GM12878 (cell line): ENCODE results near the gene GSTT4. TPM values are rescaled to one million over a fixed set of nuclear protein-coding genes. Genes with fewer than 3 reads are reported as not detected.

Source experiments
- ASH2L ChIP-seq: fragments of 300-600, 200-600 bp; sonication (generic); IDR thresholded peaks from 2 replicates; pipeline ENCODE4 v1.6.1; 2017; ENCODE audit warnings: low read depth, mild to moderate bottlenecking, borderline replicate concordance
- BHLHE40 ChIP-seq, 2 experiments: fragments of 450-650 bp in 1 of 2; IDR thresholded peaks; 2 replicates each; pipeline ENCODE4 v1.6.1; 2011 to 2017; ENCODE audit warnings: low read depth in 2 of 2, borderline replicate concordance in 1 of 2, improper control_type of control experiment in 1 of 2, low read length in 1 of 2, mild to moderate bottlenecking in 1 of 2
- EED ChIP-seq: sonication (generic); IDR thresholded peaks from 2 replicates; pipeline ENCODE4 v1.6.1; 2016; ENCODE audit warnings: antibody characterized with exemption, low read depth
- GATAD2B ChIP-seq: fragments of 450-650 bp; conservative IDR thresholded peaks from 2 replicates; pipeline ENCODE4 v1.6.1; 2017; ENCODE audit warnings: low read depth, mild to moderate bottlenecking, moderate library complexity
- IKZF1 ChIP-seq: fragments of 450-650 bp; conservative IDR thresholded peaks from 2 replicates; pipeline ENCODE4 v1.6.1; 2017; ENCODE audit warnings: antibody characterized with exemption, mild to moderate bottlenecking
- IRF4 ChIP-seq: IDR thresholded peaks from 2 replicates; pipeline ENCODE4 v1.6.1; 2011; ENCODE audit warnings: low read depth, low read length
- KAT2A ChIP-seq: conservative IDR thresholded peaks from 2 replicates; pipeline ENCODE4 v1.6.1; 2011; ENCODE audit warnings: low read depth, low read length; ENCODE audit not compliant: control insufficient read depth
- LARP7 ChIP-seq: fragments of 450-650 bp; IDR thresholded peaks from 2 replicates; pipeline ENCODE4 v1.6.1; 2017; ENCODE audit warnings: mild to moderate bottlenecking
- MTA2 ChIP-seq: fragments of 450-650 bp; IDR thresholded peaks from 2 replicates; pipeline ENCODE4 v1.6.1; 2016; ENCODE audit warnings: low read depth, mild to moderate bottlenecking, moderate library complexity
- POLR2AphosphoS5 ChIP-seq: IDR thresholded peaks from 2 replicates; pipeline ENCODE4 v1.6.1; 2011; ENCODE audit warnings: mild to moderate bottlenecking, low read length, inconsistent platforms
- RAD51 ChIP-seq: fragments of 450-650 bp; IDR thresholded peaks from 2 replicates; pipeline ENCODE4 v1.6.1; 2016; ENCODE audit warnings: moderate library complexity, mild to moderate bottlenecking, inconsistent platforms
- SMAD5 ChIP-seq: IDR thresholded peaks from 2 replicates; pipeline ENCODE4 v1.6.1; 2016; ENCODE audit warnings: antibody characterized with exemption, low read depth
- SMARCA5 ChIP-seq: fragments of 450-650 bp; IDR thresholded peaks from 2 replicates; pipeline ENCODE4 v1.6.1; 2017; ENCODE audit warnings: mild to moderate bottlenecking
- SMC3 ChIP-seq: IDR thresholded peaks from 2 replicates; pipeline ENCODE4 v1.6.1; 2011; ENCODE audit warnings: low read length, improper control_type of control experiment, borderline replicate concordance
- ZZZ3 ChIP-seq: IDR thresholded peaks from 2 replicates; pipeline ENCODE4 v1.6.1; 2011; ENCODE audit warnings: low read depth; ENCODE audit not compliant: control insufficient read depth, insufficient read length
- polyA plus RNA-seq, 11 experiments: library from polyadenylated mRNA; depleted of rRNA in 4 of 11; unstranded in 6 of 11; stranded (reverse) in 5 of 11; fragments of >200 nt; fragmentation: Nextera tagmentation in 4 of 11; fragmentation: Illumina TruSeq in 1 of 11; extraction: Ambion mirVana in 4 of 11; extraction: Trizol in 1 of 11; gene quantifications; 1 replicate in 1 of 11; 2 replicates in 10 of 11; pipeline versions ENCODE4 v1.2.1 to v1.2.3, GENCODE V29; 2011 to 2016; ENCODE audit warnings: inconsistent platforms in 2 of 11, missing spikeins in 2 of 11, low read depth in 1 of 11
- total RNA-seq, 4 experiments: library from RNA; depleted of rRNA in 3 of 4; stranded (reverse); fragments of >200 nt in 3 of 4; fragmentation: Illumina TruSeq in 1 of 4; extraction: Trizol in 1 of 4; gene quantifications; 2 replicates each; pipeline versions ENCODE4 v1.2.1 to v1.2.3, GENCODE V29; 2013 to 2021
- TF ChIP-seq, protein P1 (sequence below): IDR thresholded peaks from 2 replicates; pipeline ENCODE4 v1.6.1; 2012; ENCODE audit warnings: low read depth, low read length, improper control_type of control experiment
- TF ChIP-seq, protein P2 (sequence below): fragments of 450-650 bp; IDR thresholded peaks from 2 replicates; pipeline ENCODE4 v1.6.1; 2016; ENCODE audit warnings: mild to moderate bottlenecking
- TF ChIP-seq, protein P3 (sequence below): IDR thresholded peaks from 2 replicates; pipeline ENCODE4 v1.6.1; 2012; ENCODE audit warnings: mild to moderate bottlenecking, low read depth, low read length
- TF ChIP-seq, protein P4 (sequence below): fragments of 450-650 bp; formaldehyde crosslinking; IDR thresholded peaks from 2 replicates; pipeline ENCODE4 v1.4.0; 2022; ENCODE audit warnings: mild to moderate bottlenecking, moderate library complexity
- TF ChIP-seq, protein P5 (sequence below): IDR thresholded peaks from 2 replicates; pipeline ENCODE4 v1.6.1; 2011; ENCODE audit warnings: low read depth, mild to moderate bottlenecking, low read length, moderate library complexity, borderline replicate concordance; ENCODE audit errors: extremely low read depth
- TF ChIP-seq, protein P6 (sequence below): IDR thresholded peaks from 2 replicates; pipeline ENCODE4 v1.6.1; 2011; ENCODE audit warnings: low read depth, low read length, improper control_type of control experiment, borderline replicate concordance

GSTT4 gene
- total and polyA plus RNA-seq, 10 of the 15 experiments (the other 5 are each of a cell fraction or from before 2014, with no cell fraction given) = not detected

DNA sequence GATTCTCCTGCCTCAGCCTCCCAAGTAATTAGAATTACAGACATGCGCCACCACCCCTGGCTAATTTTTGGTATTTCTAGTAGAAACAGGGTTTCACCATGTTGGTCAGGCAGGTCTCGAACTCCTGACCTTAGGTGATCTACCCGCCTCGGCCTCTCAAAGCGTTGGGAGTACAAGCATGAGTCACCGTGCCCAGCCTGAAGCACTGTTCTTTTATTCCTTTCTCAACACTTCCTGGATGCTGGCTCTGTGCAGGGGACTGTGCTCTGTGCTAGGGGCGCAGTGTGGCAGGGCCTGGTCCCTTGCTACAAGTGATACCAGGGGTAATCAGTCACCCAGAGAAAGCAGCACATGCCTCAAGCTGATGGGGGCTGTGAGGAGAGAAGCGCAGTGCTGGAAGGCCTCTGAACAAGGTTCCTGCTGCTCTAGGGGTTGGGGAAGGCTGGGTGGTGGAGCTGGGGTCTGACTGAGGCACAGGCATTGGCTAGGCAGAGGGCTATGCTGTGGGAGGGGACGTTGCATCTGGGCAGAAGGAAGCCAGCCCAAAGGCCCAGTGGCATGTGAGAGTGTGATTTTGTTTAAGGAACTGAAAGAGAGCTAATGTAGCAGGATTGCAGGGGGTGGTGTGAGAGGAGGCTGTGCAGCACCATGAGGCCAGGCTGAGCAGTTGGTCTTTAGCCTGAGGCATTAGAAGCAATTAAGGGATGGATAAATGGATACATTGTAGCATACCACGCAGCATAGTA, 48.4 kb upstream of the GSTT4 start (continued):
- TF ChIP-seq SMARCA5 = peak; percentile 79; the same call in 1 of the 2 replicates
- no peak for TF ChIP-seq EED
- no peak for TF ChIP-seq IKZF1
- TF ChIP-seq KAT2A = no peak
- TF ChIP-seq POLR2AphosphoS5 = no peak
- no peak for TF ChIP-seq RAD51
- TF ChIP-seq, protein P1, sequence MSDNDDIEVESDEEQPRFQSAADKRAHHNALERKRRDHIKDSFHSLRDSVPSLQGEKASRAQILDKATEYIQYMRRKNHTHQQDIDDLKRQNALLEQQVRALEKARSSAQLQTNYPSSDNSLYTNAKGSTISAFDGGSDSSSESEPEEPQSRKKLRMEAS = no peak
- TF ChIP-seq, protein P2, sequence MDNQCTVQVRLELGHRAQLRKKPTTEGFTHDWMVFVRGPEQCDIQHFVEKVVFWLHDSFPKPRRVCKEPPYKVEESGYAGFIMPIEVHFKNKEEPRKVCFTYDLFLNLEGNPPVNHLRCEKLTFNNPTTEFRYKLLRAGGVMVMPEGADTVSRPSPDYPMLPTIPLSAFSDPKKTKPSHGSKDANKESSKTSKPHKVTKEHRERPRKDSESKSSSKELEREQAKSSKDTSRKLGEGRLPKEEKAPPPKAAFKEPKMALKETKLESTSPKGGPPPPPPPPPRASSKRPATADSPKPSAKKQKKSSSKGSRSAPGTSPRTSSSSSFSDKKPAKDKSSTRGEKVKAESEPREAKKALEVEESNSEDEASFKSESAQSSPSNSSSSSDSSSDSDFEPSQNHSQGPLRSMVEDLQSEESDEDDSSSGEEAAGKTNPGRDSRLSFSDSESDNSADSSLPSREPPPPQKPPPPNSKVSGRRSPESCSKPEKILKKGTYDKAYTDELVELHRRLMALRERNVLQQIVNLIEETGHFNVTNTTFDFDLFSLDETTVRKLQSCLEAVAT = no peak
- TF ChIP-seq SMC3 = no peak
- TF ChIP-seq, protein P3, sequence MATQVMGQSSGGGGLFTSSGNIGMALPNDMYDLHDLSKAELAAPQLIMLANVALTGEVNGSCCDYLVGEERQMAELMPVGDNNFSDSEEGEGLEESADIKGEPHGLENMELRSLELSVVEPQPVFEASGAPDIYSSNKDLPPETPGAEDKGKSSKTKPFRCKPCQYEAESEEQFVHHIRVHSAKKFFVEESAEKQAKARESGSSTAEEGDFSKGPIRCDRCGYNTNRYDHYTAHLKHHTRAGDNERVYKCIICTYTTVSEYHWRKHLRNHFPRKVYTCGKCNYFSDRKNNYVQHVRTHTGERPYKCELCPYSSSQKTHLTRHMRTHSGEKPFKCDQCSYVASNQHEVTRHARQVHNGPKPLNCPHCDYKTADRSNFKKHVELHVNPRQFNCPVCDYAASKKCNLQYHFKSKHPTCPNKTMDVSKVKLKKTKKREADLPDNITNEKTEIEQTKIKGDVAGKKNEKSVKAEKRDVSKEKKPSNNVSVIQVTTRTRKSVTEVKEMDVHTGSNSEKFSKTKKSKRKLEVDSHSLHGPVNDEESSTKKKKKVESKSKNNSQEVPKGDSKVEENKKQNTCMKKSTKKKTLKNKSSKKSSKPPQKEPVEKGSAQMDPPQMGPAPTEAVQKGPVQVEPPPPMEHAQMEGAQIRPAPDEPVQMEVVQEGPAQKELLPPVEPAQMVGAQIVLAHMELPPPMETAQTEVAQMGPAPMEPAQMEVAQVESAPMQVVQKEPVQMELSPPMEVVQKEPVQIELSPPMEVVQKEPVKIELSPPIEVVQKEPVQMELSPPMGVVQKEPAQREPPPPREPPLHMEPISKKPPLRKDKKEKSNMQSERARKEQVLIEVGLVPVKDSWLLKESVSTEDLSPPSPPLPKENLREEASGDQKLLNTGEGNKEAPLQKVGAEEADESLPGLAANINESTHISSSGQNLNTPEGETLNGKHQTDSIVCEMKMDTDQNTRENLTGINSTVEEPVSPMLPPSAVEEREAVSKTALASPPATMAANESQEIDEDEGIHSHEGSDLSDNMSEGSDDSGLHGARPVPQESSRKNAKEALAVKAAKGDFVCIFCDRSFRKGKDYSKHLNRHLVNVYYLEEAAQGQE = no peak
- peak; percentile 35 to 54; a peak in 2 of 4 replicates for TF ChIP-seq BHLHE40 (IDR thresholded peaks at IDR 0.05; ENCODE audit: borderline replicate concordance in 1 of 2, low read depth in 2 of 2, low read length in 1 of 2)
- TF ChIP-seq, protein P4, sequence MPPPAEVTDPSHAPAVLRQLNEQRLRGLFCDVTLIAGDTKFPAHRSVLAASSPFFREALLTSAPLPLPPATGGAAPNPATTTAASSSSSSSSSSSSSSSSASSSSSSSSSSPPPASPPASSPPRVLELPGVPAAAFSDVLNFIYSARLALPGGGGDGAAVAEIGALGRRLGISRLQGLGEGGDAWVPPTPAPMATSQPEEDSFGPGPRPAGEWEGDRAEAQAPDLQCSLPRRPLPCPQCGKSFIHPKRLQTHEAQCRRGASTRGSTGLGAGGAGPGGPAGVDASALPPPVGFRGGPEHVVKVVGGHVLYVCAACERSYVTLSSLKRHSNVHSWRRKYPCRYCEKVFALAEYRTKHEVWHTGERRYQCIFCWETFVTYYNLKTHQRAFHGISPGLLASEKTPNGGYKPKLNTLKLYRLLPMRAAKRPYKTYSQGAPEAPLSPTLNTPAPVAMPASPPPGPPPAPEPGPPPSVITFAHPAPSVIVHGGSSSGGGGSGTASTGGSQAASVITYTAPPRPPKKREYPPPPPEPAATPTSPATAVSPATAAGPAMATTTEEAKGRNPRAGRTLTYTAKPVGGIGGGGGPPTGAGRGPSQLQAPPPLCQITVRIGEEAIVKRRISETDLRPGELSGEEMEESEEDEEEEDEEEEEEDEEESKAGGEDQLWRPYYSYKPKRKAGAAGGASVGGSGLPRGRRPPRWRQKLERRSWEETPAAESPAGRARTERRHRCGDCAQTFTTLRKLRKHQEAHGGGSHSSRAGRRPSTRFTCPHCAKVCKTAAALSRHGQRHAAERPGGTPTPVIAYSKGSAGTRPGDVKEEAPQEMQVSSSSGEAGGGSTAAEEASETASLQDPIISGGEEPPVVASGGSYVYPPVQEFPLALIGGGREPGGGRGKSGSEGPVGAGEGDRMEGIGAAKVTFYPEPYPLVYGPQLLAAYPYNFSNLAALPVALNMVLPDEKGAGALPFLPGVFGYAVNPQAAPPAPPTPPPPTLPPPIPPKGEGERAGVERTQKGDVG (CRISPR knock-in tag) = no peak
- TF ChIP-seq IRF4 = peak; percentile 80; the same call in 1 of the 2 replicates
- no peak for TF ChIP-seq ZZZ3
- TF ChIP-seq SMAD5 = no peak
- TF ChIP-seq MTA2 = 0 out of 2 replicates have a peak, but pooled peaks have one; percentile 42
- TF ChIP-seq, protein P5, sequence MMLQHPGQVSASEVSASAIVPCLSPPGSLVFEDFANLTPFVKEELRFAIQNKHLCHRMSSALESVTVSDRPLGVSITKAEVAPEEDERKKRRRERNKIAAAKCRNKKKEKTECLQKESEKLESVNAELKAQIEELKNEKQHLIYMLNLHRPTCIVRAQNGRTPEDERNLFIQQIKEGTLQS = no peak
- no peak for TF ChIP-seq GATAD2B
- TF ChIP-seq, protein P6, sequence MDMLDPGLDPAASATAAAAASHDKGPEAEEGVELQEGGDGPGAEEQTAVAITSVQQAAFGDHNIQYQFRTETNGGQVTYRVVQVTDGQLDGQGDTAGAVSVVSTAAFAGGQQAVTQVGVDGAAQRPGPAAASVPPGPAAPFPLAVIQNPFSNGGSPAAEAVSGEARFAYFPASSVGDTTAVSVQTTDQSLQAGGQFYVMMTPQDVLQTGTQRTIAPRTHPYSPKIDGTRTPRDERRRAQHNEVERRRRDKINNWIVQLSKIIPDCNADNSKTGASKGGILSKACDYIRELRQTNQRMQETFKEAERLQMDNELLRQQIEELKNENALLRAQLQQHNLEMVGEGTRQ = no peak
- no peak for TF ChIP-seq ASH2L
- TF ChIP-seq LARP7 = no peak
